Activated B cell treated with CpG ODN at 0.5 μM for 24 hours (primary cell): ENCODE results near the gene SBK2. TPM values are rescaled to one million over a fixed set of nuclear protein-coding genes. Genes with fewer than 3 reads are reported as not detected.

Source experiments
- ATAC-seq: fragments of 200-7000 bp; cut with Tn5 transposase; one replicate; pipeline ENCODE4 v1.10.0; 2021; ENCODE audit warnings: low read depth, mild to moderate bottlenecking, moderate library complexity
- CTCF ChIA-PET: fragments of 350-600 bp; sonication (Branson Sonifier 250); formaldehyde crosslinking; loops from one replicate; lab custom pipeline; 2021; ENCODE audit warnings: antibody characterized with exemption; lab: Charles Lee
- POLR2A ChIA-PET: fragments of 350-600 bp; sonication (Branson Sonifier 250); formaldehyde crosslinking; loops from one replicate; lab custom pipeline; 2021; ENCODE audit warnings: antibody characterized with exemption; lab: Charles Lee
- DNase-seq: peaks from one replicate; pipeline ENCODE4 v3.0.0; 2022
- H3K27ac Mint-ChIP-seq: one replicate; pipeline ENCODE4 v1.8.0; 2020; ENCODE audit warnings: mixed read lengths
- H3K27me3 Mint-ChIP-seq: one replicate; pipeline ENCODE4 v1.8.0; 2021; ENCODE audit warnings: mixed read lengths
- H3K36me3 Mint-ChIP-seq: one replicate; pipeline ENCODE4 v1.8.0; 2021; ENCODE audit warnings: low read depth, mixed read lengths
- H3K4me1 Mint-ChIP-seq: one replicate; pipeline ENCODE4 v1.8.0; 2021; ENCODE audit warnings: mixed read lengths
- H3K4me3 Mint-ChIP-seq: one replicate; pipeline ENCODE4 v1.8.0; 2020; ENCODE audit warnings: mild to moderate bottlenecking, mixed read lengths
- H3K9me3 Mint-ChIP-seq: one replicate; pipeline ENCODE4 v1.8.0; 2020; ENCODE audit warnings: mixed read lengths
- CTCF ChIP-seq: fragments of 200-600 bp; IDR thresholded peaks from one replicate; pipeline ENCODE4 v1.8.0; 2022; ENCODE audit warnings: antibody characterized with exemption, mild to moderate bottlenecking
- intact Hi-C: fragments of 100-400 bp; cut with micrococcal nuclease; formaldehyde crosslinking; loops from one replicate; pipeline ENCODE4 v1.15.1; 2024
- total RNA-seq: library from RNA; stranded (reverse); gene quantifications from 2 replicates; pipeline ENCODE4 v1.2.3, GENCODE V29; 2022

The SBK2 gene
- total RNA-seq, 1 donor from 2014 or later, result not detected

DNA sequence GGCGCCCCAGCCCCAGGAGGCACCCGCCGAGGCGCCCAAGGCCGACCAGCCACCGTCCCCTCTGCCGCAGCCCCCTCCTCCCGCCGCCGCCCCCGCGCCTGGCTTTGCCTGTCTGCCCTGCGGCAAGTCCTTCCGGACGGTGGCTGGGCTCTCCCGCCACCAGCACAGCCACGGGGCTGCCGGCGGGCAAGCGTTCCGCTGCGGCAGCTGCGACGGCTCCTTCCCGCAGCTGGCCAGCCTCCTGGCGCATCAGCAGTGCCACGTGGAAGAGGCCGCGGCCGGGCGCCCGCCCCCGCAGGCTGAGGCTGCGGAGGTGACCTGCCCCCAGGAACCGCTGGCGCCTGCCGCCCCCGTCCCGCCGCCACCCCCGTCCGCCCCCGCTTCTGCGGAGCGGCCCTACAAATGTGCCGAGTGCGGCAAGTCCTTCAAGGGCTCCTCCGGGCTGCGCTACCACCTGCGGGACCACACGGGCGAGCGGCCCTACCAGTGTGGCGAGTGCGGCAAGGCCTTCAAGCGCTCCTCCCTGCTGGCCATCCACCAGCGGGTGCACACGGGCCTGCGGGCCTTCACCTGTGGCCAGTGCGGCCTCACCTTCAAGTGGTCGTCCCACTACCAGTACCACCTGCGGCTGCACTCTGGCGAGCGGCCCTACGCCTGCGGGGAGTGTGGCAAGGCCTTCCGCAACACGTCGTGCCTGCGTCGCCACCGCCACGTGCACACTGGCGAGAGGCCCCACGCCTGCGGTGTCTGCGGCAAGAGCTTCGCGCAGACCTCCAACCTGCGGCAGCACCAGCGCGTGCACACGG is 54.6 kb downstream of the SBK2 start:
- peaks cover 10% of the 10 kb centered on the region for H3K36me3 Mint-ChIP-seq
- peaks cover 33% of the 10 kb centered on the region for H3K4me1 Mint-ChIP-seq
- intact Hi-C loops, result no loop called here
- H3K27ac Mint-ChIP-seq, result no peak overlapping the region
- no peak for ATAC-seq
- CTCF ChIA-PET, result interaction anchor here (4.3 kb wide), 1 partner anchor 22 kb away, joined by 20 read pairs; no protein-coding TSS in a partner anchor
- POLR2A ChIA-PET, result interaction anchor here (0.5 to 0.6 kb wide), 2 partner anchors 42 to 142 kb away, joined by 5 to 7 read pairs; partner anchors contain the start of gene ZNF784
- no peak for TF ChIP-seq CTCF
- no peaks in the 10 kb centered on the region for H3K9me3 Mint-ChIP-seq
- no peak overlapping the region for H3K4me3 Mint-ChIP-seq
- no peak for DNase-seq
- H3K27me3 Mint-ChIP-seq, result no peaks in the 10 kb centered on the region

DNA sequence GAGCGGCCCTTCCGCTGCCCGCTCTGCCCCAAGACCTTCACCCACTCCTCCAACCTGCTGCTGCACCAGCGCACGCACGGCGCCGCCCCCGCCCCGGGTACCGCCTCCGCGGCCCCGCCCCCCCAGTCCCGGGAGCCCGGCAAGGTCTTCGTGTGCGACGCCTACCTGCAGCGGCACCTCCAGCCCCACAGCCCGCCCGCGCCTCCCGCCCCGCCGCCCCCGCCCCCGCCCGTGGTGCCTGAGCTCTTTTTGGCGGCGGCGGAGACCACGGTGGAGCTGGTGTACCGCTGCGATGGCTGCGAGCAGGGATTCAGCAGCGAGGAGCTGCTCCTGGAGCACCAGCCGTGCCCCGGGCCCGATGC is 55.2 kb downstream of the SBK2 start:
- H3K4me1 Mint-ChIP-seq, result peaks cover 36% of the 10 kb centered on the region
- no peaks in the 10 kb centered on the region for H3K9me3 Mint-ChIP-seq
- H3K36me3 Mint-ChIP-seq, result peaks cover 10% of the 10 kb centered on the region
- no peak for TF ChIP-seq CTCF
- ChIA-PET POLR2A (no interaction called here), CTCF (no interaction called here)
- DNase-seq (no peak), ATAC-seq (no peak)
- no peak overlapping the region for H3K4me3 Mint-ChIP-seq
- intact Hi-C loops, result no loop called here
- H3K27ac Mint-ChIP-seq, result no peak overlapping the region
- no peaks in the 10 kb centered on the region for H3K27me3 Mint-ChIP-seq

GRCh38 chr19:55481148-55481793 is 55.7 kb downstream of the SBK2 start:
- no peak overlapping the region for H3K27ac Mint-ChIP-seq
- H3K36me3 Mint-ChIP-seq, result peaks cover 10% of the 10 kb centered on the region
- ChIA-PET CTCF (no interaction called here), POLR2A (no interaction called here)
- ATAC-seq (no peak), DNase-seq (no peak)
- intact Hi-C loops, result no loop called here
- no peak overlapping the region for H3K4me3 Mint-ChIP-seq
- H3K27me3 Mint-ChIP-seq, result no peaks in the 10 kb centered on the region
- no peak for TF ChIP-seq CTCF
- H3K4me1 Mint-ChIP-seq, result peaks cover 37% of the 10 kb centered on the region
- H3K9me3 Mint-ChIP-seq, result no peaks in the 10 kb centered on the region

DNA sequence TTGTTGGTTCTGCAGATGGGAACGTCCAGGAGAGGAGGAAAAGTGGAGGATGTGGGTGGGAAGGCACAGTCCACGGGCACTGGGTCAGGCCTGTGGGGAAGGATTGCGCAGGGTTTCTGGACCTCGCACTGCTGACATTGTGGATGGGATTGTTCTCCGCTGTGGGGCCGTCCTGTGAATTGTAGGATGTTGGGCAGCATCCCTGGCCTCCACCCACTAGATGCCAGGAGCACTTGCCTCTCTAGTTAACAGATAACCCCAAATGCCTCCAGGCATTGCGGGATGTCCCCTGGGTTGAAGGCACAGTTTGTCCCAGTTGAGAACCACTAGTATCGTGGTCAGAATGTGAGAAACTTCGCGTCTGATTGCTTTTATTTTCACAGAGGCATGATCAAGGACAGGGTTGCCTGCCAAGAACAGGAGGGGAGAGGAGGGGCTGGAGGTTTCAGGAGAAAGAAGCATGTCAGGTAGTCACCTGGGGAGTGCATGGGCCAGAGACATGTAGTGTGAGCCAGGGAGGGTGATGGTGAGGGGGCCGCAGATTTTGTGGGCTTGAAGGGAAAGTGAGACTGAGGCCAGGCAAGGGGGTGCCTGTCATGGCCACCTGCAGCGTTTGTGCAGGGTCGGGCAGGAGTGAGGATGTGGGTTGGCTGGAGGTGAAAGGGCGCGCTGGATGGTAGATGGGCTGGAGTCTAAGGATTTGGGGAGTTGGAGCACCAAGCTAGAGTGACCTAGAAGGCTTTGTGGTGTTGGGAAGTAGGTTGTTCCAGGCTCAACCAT is 57.3 kb downstream of the SBK2 start:
- Mint-ChIP-seq H3K27me3 (no peaks in the 10 kb centered on the region), H3K36me3 (peaks cover 12% of the 10 kb centered on the region), H3K27ac (no peak overlapping the region), H3K9me3 (no peaks in the 10 kb centered on the region), H3K4me3 (no peak overlapping the region), H3K4me1 (peaks cover 38% of the 10 kb centered on the region)
- CTCF ChIA-PET, result interaction anchor here (0.7 to 4.3 kb wide), 4 partner anchors 12 to 192 kb away, joined by 3 to 29 read pairs (median 3); no protein-coding TSS in a partner anchor
- TF ChIP-seq CTCF, result no peak
- DNase-seq (no peak), ATAC-seq (no peak)
- intact Hi-C loops, result no loop called here
- POLR2A ChIA-PET, result no interaction called here
